ENCODE results near the gene INHBA. TPM values are rescaled to one million over a fixed set of nuclear protein-coding genes. Genes with fewer than 3 reads are reported as not detected.

Gene INHBA
- total and polyA plus RNA-seq, 9 of the 15 experiments (the other 6 are each of a cell fraction or from before 2014, with no cell fraction given), result 0.02 to 0.04 TPM; not detected in 7

GRCh38 chr7:41715000-41715399 is 12.1 kb upstream of the INHBA start:
- Histone ChIP-seq H4K20me1 (replicated peaks; ENCODE audit: control insufficient read depth, insufficient read depth, low read length) (no peaks in the 10 kb centered on the region), H3K4me3 (no peak overlapping the region), H3K4me1 (replicated peaks in 1 of 2; ENCODE audit: control insufficient read depth in 2 of 2, insufficient read depth in 2 of 2, low read length in 2 of 2) (no peaks in the 10 kb centered on the region), H3K36me3 (ENCODE audit: control insufficient read depth, insufficient read depth, low read length) (no peaks in the 10 kb centered on the region), H3K9me3 (replicated peaks; ENCODE audit: control insufficient read depth, insufficient read depth, low read depth, low read length) (no peaks in the 10 kb centered on the region), H3K9me1 (ENCODE audit: control insufficient read depth, insufficient read depth, low read length) (no peaks in the 10 kb centered on the region), H3K27ac (ENCODE audit: extremely low read depth, low read depth, low read length) (no peak overlapping the region), H3K27me3 (ENCODE audit: control insufficient read depth in 2 of 2, insufficient read depth in 2 of 2, low read length in 2 of 2) (no peaks in the 10 kb centered on the region), H3K79me2 (ENCODE audit: control insufficient read depth, insufficient read depth, low read length) (no peaks in the 10 kb centered on the region), H3K9ac (ENCODE audit: insufficient read depth in 1 of 2, low read depth in 2 of 2, low read length in 2 of 2) (no peak overlapping the region), H2AFZ (ENCODE audit: low read depth, low read length) (no peak overlapping the region), H3K4me2 (ENCODE audit: insufficient read depth, low read length) (no peak overlapping the region)
- ATAC-seq, result no peak
- in situ Hi-C loops (cut with MboI), result no loop called here
- TF ChIP-seq POLR2AphosphoS2 (IDR thresholded peaks at IDR 0.05; ENCODE audit: low read length) (no peak), GATA2 (CRISPR knock-in tag; IDR thresholded peaks at IDR 0.05) (no peak), XRCC5 (IDR thresholded peaks at IDR 0.05; ENCODE audit: low read depth, low read length) (no peak), PHTF2 (CRISPR knock-in tag; IDR thresholded peaks at IDR 0.05) (no peak), ZKSCAN8 (CRISPR knock-in tag; IDR thresholded peaks at IDR 0.05) (no peak), TCF7 (IDR thresholded peaks at IDR 0.05; ENCODE audit: borderline replicate concordance) (no peak), PHF20 (IDR thresholded peaks at IDR 0.05; ENCODE audit: partially characterized antibody) (no peak), TCF3 (CRISPR knock-in tag; IDR thresholded peaks at IDR 0.05) (no peak), ARID4B (CRISPR knock-in tag; IDR thresholded peaks at IDR 0.05) (no peak), SNAPC5 (CRISPR knock-in tag; IDR thresholded peaks at IDR 0.05) (no peak), PTTG1 (tag; IDR thresholded peaks at IDR 0.05; ENCODE audit: low read depth) (no peak), MIER1 (IDR thresholded peaks at IDR 0.05; ENCODE audit: low read depth) (no peak), HDAC6 (IDR thresholded peaks at IDR 0.05; ENCODE audit: low read depth, low read length) (no peak), CBFB (CRISPR knock-in tag; IDR thresholded peaks at IDR 0.05) (no peak), CBFA2T3 (IDR thresholded peaks at IDR 0.05) (no peak), MXD1 (CRISPR knock-in tag; IDR thresholded peaks at IDR 0.05; ENCODE audit: borderline replicate concordance, poor library complexity, severe bottlenecking) (no peak), GTF2B (IDR thresholded peaks at IDR 0.05; ENCODE audit: extremely low read depth, insufficient read length) (no peak), EZH2 (IDR thresholded peaks at IDR 0.05; ENCODE audit: borderline replicate concordance, low read depth, low read length) (no peak)
- POLR2A ChIA-PET, result interaction anchor here (0.7 kb wide), 1 partner anchor 916 kb away, joined by 3 read pairs; no protein-coding TSS in a partner anchor
- DNase-seq (ENCODE audit: extremely low read depth in 1 of 4, low spot score in 3 of 4), result no peak
- 0% methylated on average over 8 of the region's 8 CpGs for WGBS (ENCODE audit: insufficient coverage, low coverage, missing lambda C conversion rate)
- CTCF ChIA-PET (ENCODE audit: low intra/inter-chr PET ratio), result no interaction called here
- intact Hi-C loops (cut with micrococcal nuclease), result loop anchor here (5.0 kb wide), 1 partner anchor 1388 kb away; no protein-coding TSS in a partner anchor
- BruUV-seq (replicated peaks), result no TSS peak
- no peak for FAIRE-seq
